C4-2B (cell line): ENCODE measurements around the gene NUMB.

ENCODE experiments used
- H3K27ac ChIP-seq: fragments of 450-650 bp; 2 replicates; pipeline ENCODE4 v1.5.1; 2017
- ZFX ChIP-seq: fragments of 450-650 bp; IDR thresholded peaks from 2 replicates; pipeline ENCODE4 v1.6.1; 2017
- TF ChIP-seq, protein P1 (sequence below): fragments of 450-650 bp; conservative IDR thresholded peaks from 2 replicates; pipeline ENCODE4 v1.5.1; 2017; ENCODE audit warnings: mild to moderate bottlenecking

Gene NUMB

DNA sequence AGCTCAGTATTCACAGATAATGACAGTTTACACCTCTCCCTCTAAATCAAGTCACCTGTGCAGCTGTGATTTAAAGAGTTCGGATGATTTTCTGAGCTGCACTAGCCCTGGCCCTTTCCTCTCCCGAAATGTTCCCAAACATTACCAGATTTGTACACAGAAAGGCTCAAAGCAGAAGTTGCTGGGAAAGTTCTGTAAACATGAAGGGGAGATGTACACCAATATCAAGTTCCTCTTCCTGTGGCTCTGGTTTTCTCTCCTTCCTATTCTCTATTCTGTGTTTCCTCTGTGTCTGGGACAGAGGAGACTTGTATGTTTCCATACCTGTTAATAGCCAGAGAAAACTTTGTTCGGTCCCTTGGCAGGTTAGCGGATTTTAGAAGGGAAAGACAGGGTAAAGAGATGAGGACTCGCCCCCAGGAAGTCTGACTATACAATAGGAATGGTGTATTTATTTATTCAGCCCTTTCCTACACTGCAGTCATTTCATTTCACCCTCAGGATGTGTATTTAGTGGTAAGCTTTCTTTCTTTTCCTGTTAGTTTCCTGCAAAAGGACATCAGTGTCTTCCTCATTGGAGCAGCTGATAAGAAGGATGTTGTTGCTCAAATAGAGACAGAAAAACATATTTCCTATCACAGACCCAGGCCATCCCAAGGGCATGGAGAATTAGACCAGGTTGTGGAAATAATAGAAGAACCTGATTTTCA lies 7.6 kb upstream of the NUMB start:
- H3K27ac ChIP-seq, result no peak overlapping the region
- TF ChIP-seq ZFX, result no peak
- TF ChIP-seq, protein P1, sequence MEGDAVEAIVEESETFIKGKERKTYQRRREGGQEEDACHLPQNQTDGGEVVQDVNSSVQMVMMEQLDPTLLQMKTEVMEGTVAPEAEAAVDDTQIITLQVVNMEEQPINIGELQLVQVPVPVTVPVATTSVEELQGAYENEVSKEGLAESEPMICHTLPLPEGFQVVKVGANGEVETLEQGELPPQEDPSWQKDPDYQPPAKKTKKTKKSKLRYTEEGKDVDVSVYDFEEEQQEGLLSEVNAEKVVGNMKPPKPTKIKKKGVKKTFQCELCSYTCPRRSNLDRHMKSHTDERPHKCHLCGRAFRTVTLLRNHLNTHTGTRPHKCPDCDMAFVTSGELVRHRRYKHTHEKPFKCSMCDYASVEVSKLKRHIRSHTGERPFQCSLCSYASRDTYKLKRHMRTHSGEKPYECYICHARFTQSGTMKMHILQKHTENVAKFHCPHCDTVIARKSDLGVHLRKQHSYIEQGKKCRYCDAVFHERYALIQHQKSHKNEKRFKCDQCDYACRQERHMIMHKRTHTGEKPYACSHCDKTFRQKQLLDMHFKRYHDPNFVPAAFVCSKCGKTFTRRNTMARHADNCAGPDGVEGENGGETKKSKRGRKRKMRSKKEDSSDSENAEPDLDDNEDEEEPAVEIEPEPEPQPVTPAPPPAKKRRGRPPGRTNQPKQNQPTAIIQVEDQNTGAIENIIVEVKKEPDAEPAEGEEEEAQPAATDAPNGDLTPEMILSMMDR, result no peak

DNA sequence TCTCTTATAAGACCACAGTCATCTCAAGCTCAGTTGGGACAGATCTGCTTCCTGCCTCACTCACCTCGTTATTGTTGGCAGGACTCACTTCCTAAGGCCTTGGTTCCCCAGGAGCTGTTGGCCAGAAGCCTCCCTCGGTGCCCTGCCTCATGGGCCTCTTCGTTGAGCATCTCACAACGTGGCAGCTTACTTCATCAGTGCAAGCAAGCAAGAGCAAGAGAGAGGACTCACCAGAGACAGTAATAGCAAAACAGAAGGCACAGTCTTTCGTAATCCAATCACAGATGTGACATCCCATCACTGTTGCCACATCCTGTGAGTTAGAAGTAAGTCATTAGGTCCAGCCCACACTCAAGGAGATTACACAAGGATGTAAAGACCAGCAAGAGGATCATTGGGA lies 5.1 kb upstream of the NUMB start:
- TF ChIP-seq, protein P1, result no peak
- TF ChIP-seq ZFX, result no peak
- no peak overlapping the region for H3K27ac ChIP-seq

DNA sequence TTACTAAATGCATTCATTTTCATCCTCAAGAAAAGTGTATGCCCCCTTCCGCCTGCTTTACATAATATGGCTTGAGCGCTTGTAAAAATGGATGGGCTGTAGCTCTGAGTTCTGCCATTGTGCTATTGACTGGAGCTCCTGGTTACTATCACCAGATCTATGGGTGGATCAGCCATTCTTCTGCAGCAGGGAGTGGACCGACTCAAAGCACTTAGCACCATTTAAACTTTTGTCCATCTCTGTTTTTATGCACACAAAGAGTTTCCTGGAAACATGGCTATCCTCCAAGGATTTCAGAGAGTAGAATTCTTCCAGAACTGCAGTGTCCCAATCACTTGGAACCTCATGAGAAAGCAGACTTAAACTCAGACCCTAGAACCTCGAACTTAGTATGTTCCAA lies 4.5 kb upstream of the NUMB start:
- peak overlapping the region; percentile 66; the same call in 1 of the 2 replicates for H3K27ac ChIP-seq

DNA sequence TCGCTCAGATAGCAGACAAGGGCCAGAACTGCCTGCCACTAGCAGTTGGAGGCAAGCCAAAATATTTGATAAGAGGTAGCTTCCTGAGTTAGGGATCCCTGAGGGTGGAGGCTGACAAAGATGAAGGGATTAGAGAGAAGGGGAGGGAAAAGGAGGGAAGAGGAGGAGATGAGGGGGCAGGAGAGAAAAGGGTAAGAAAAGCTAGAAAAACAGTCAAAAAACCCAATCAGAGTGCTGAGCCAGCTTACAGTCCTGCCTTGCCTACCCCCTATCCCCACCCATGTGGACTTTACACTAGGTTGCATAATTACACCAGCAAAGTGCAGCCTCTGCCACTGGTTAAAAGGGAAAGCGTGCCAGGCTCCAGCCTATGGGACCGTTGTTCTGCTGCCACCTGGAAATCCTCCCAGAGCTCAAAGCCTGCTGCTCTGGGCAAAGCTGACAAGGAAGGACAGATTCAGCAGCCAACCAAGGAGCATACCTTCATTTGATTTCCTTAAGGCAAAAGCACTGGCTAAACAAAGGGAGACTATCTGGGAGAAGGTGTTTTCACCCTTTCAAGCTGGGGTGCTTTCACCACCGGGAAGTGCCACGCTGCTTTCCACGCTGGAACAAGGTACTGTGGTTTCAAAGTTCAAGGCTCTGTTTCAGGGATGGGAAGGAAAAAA lies 3.8 kb upstream of the NUMB start:
- TF ChIP-seq ZFX, result no peak
- TF ChIP-seq, protein P1, result no peak
- H3K27ac ChIP-seq, result peak overlapping the region; percentile 66

More for the DNA sequence above, 4.5 kb upstream of the NUMB start:
- TF ChIP-seq, protein P1, result no peak
- TF ChIP-seq ZFX, result no peak

DNA sequence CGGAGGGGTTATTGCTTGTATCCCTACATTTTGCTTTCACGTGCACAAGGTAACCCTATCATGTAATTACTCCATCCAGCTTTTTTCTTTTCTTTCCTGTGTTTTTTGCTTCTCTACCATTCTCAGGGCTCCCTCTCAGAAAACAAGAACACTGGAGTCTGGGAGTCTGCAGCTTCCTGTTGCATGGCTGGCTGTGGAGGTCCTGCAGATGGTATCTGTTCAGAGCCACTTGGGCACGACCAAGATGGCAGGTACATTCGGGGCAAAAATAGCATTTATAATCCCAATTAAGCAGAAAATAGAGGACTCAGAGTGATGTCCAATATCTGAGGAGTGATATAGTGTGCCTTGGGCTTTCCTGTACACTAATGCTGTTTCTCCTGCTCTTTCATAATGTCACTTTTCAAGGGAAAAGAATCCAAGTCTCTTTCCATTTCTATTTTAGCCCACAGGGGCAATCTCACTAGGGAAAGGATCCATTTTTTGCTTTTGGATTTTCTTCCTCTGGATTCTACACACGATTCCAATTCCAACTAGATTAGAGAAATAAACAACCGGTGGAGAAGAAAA lies 3.2 kb upstream of the NUMB start:
- H3K27ac ChIP-seq, result peak overlapping the region; percentile 66; the same call in 1 of the 2 replicates
- TF ChIP-seq, protein P1, result no peak
- no peak for TF ChIP-seq ZFX

DNA sequence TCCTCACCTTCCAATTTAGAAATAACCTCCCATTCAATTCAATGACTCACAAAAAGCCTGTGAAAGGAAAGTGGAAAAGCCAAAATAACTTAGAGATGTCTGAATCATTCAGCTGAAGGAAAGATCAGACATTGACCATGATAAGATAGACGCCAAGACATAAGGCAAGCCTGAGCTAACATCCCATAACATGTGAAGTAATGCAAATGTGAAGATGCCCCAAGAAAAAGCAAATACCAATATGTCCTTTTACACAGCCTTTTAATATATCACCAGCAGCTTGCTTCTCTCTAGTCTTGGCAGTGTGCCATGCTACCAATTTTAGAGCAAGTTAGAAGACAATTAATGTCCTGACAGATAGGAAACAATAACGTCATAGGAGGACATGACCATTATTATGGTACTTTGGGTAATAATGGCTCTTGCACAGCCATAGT lies 2.4 kb upstream of the NUMB start:
- TF ChIP-seq ZFX, result no peak
- TF ChIP-seq, protein P1, result no peak

DNA sequence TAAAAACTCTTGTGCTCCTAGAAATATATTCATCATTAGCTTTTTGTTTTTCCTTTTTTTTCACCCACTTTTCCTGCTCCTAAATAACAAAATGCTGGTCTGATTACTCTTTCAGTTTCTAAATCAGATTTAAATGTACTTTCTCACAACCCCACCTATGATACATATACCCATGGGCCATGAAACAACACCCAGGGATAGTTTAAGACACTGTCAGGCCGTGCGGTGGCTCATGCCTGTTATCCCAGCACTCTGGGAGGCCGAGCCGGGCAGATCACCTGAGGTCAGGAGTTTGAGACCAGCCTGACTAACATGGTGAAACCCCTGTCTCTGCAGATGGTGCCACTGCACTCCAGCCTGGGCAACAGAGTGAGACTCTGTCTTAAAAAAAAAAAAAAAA lies 1.6 kb upstream of the NUMB start:
- H3K27ac ChIP-seq, result no peak overlapping the region
- TF ChIP-seq ZFX, result no peak
- TF ChIP-seq, protein P1, result no peak

More for the DNA sequence above, 2.4 kb upstream of the NUMB start:
- no peak overlapping the region for H3K27ac ChIP-seq
